GM19351 (cell line): ENCODE results near the gene RECK.
A peak's percentile ranks its signal among the peaks of the same experiment; 100 is the strongest.

Source experiments
- ATAC-seq: cut with Tn5 transposase; IDR thresholded peaks from one replicate; pipeline ENCODE4 v1.9.1; 2021; ENCODE audit warnings: mild to moderate bottlenecking, moderate library complexity; ENCODE audit not compliant: unreplicated experiment

Gene RECK

GRCh38 chr9:36136894-36137391 is 100.2 kb downstream of the RECK start:
- ATAC-seq, result peak; percentile 21

- no peak for ATAC-seq
Observed at GRCh38 chr9:36137392-36138004, 100.8 kb downstream of the RECK start.

GRCh38 chr9:36138496-36138895 is 101.8 kb downstream of the RECK start:
- no peak for ATAC-seq

GRCh38 chr9:36138901-36139300 is 102.2 kb downstream of the RECK start:
- ATAC-seq, result no peak

- ATAC-seq, result no peak
Observed at GRCh38 chr9:36140086-36141084, 103.7 kb downstream of the RECK start.

GRCh38 chr9:36141288-36141687 is 104.6 kb downstream of the RECK start:
- ATAC-seq, result no peak

- ATAC-seq, result no peak
Observed at GRCh38 chr9:36141761-36142160, 105.0 kb downstream of the RECK start.

GRCh38 chr9:36142510-36143244 is 106.0 kb downstream of the RECK start:
- ATAC-seq, result no peak

- no peak for ATAC-seq
Observed at GRCh38 chr9:36143245-36143641, 106.5 kb downstream of the RECK start.

GRCh38 chr9:36144309-36145232 is 107.9 kb downstream of the RECK start:
- ATAC-seq, result no peak

- ATAC-seq, result no peak
Observed at GRCh38 chr9:36145970-36146369, 109.3 kb downstream of the RECK start.

- ATAC-seq, result no peak
Observed at GRCh38 chr9:36146651-36147050, 109.9 kb downstream of the RECK start.

GRCh38 chr9:36147441-36148175 is 110.9 kb downstream of the RECK start:
- ATAC-seq, result no peak

- ATAC-seq, result peak; percentile 51
Observed at GRCh38 chr9:36148311-36149051, 111.8 kb downstream of the RECK start.

- no peak for ATAC-seq
Observed at GRCh38 chr9:36149197-36149596, 112.5 kb downstream of the RECK start.

- ATAC-seq, result no peak
Observed at GRCh38 chr9:36150574-36151315, 114.0 kb downstream of the RECK start.

- ATAC-seq, result peak; percentile 78
Observed at GRCh38 chr9:36151316-36152210, 114.8 kb downstream of the RECK start.
